Activated CD4-positive, CD25-positive, alpha-beta regulatory T cell treated with anti-CD3 and anti-CD28 coated beads, Interleukin-2, amount 50 U/mL, for 24 hours (primary cell): ENCODE measurements around the gene SLC51B.
"Not testable (repeated sequence)": the region's sequence is repeated elsewhere in the genome, so short reads cannot be mapped to it uniquely, and the experiment has no call there.

Experiments used
- ATAC-seq, 2 donors: fragments of 150-1000 bp; cut with Tn5 transposase; one replicate each; pipeline ENCODE4 v1.10.0; 2021; ENCODE audit warnings: mild to moderate bottlenecking in 1 of 2, moderate library complexity in 1 of 2

The SLC51B gene

DNA sequence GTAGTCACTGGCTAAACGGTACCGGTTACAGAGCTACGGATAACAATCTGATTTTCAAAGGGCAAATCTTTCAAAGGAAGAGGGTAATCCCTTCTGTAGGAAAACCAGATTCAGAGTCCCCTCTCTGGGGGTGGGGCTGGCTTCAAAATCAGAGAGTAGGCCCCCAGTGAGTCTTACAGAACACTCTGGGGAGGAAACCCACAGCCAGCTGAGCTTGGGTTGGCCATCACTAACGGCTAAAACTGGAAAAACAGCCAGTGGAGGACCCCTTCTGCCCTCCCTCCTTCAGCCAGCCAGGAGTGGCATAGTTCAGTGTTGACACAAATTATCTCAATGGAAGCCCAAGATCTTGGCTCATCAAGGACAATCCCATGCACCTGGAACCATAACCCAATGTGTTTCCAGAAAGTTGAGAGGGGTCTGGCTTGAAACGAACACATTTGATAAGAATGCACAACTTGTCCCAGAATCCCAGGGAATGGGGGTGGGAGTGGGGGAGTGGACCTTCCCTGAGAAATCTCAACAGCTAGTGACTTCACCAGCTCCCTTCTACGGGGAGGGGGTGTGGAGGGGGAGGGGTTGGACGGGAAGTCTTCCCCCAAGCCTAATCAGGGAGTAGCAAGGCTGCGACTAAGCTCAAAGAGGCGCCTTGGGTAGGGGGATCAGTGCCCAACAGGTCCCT, 21.6 kb downstream of the SLC51B start:
- no peak for ATAC-seq

DNA sequence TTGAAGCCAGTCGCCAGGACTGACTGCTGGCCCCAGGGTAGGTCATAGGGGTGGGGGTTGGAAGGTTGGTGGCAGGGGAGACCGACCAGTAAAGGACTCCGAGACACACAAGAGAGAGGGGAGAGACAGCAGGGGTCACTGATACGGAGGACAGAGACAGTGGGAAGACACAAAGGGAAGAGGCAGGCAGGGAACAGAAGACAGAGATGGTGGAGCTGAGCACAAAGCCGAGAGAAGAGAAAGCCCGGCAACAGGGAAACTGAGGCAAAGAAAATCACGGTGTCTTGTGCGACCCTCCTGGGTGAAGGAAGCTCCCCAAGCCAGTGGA, 22.1 kb downstream of the SLC51B start:
- no peak for ATAC-seq

DNA sequence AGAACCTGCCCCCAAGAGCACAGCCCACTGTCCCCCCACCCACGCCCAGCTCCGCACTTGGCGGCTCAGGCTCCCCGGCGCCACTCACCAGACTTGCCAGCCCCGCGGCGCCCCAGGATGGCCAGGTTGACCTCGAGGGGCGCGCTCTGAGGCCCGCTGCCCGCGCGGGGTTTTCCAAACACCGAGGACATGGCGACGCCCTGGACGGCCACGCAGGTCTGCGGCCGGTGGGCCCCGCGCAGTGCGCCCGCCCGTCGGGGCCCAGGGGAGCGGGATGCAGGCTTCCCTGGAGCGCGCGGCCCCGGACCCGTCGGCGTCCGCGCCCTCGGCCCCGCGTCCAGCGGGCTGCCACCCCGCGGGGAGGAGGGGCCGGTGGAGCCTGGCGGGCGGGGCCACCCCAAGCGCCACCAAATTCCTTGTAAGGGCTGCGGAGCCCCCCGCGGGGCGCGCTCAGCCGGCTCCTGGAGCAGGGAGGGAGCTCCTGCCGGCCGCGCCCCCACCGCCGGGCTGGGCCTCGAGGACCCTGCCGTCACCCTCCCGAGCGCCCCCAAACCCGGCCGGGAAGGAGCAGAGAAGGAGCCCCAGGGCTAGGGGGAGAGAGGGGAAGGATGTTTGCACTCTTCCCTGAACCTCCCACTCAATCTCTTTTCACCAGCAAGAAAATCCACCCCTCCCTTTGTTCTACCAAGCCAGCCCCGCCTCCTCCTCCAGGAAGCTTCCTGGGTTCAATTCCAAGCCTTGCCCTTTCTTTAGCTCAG, 22.6 kb downstream of the SLC51B start, which contains the start of gene RASL12:
RASL12 (minus strand) TSS at position 347 of the 758 bp plus-strand sequence; CDS start at position 191, 156 bp downstream.
- no peak for ATAC-seq

DNA sequence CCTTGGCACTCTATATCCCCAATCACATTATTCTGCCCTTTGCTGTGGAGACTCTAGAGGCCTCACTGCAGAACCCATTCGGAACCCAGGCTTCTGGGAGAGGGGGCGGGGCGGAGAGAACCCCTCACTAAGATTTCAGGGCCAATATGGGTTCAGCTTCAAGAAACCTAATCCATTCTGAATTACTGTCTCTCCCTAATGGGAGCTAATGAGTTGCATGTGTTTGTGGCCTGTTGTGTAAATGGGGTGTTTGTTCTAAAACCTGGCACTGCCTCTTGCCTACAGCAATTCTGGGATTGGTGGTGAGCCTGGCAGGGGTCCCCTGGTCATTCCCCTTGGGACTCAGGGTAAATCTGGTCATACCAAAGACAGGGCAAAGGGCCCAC, 23.2 kb downstream of the SLC51B start:
- ATAC-seq = no peak

DNA sequence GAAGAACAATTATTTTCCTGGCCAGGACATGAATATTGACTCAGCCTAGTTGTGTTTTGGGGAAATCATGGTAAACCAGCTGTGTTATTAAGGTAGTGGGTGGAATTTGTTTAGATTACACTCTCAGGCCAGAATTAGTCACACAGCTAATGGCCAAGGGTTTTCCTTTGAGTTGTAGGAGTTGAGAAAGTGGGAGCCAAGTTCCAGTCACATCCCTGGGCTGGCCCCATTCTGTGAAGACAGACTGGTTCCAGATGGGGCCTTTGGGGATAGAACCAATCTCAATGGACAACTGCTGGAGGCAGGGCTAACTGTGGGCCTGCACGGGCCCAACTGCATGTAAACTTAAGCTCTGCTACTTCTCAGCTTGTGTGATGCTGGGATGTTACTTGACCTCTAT, 24.0 kb downstream of the SLC51B start:
- ATAC-seq = no peak

DNA sequence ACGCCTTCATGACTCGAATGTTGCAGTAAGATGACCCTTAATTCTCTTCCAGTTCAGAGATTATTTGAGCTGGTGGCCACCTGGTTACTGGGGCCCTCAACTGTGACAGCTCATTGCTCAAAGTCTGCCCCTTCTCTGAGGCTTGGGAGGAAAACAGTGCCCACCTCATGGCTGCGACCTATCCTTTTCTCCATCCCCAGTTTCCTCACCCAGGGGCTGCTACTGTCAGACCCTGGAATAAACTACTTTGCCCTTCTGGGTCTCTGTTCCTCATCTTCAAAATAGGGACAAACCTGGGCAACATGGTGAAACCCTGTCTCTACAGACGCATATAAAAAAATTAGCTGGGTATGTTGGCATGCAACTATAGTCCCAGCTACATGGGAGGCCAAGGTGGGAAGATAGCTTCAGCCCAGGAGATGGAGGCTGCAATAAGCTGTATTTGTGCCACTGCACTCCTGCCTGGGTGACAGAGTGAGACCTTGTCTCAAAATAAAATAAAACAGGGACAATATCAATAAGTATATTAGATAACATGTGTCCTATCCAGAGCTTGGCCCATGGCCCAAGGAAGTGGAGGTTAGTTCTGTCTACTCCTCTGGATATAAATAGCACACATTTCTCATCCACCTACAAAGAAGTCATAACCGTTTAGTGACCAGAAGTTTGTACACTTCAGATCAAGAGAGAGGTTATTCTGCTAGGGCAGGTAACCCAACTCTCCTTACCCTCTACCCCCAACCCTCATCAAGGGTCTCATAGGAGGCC, 24.8 kb downstream of the SLC51B start:
- ATAC-seq = no peak

DNA sequence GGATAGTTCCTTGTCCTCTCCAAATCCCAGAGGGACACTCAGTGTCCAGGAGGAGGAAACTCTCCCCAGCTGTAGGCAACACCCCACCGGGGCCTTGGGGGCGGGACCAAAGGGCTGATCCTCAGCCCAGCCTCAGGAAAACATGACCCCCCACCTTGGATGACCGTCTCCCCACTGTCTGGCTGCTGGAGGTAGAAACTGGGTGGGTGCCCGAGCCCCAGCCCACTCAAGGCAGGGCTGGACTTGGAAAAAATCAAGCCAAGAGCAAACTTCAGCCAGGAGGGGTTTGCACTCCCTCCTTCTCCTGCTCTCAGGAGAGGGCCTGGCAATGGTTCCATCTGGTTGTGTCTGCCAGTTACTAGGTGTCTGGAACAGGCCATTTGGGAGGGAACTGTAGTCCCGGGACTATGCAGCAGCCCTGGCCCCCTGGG, 26.2 kb downstream of the SLC51B start:
- ATAC-seq = no peak

DNA sequence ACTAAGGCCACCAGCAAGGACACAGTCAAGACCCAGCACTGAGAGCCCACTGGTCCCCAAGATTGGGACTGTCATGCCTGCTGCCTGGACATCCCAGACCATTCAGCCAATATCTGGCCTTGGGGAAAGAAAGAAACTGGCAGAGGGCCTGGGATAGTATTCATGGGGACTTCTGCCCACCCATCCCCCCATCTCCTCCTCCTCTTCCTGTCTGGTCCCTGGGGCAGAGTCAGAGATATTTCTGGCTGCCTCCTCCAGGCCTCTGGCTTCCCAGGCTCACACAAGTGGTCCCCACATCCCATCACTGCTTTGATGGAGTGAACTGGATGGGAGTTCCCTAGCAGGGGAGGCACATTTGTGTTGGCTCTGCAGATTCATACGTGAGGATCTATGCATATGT, 26.8 kb downstream of the SLC51B start:
- ATAC-seq = no peak

DNA sequence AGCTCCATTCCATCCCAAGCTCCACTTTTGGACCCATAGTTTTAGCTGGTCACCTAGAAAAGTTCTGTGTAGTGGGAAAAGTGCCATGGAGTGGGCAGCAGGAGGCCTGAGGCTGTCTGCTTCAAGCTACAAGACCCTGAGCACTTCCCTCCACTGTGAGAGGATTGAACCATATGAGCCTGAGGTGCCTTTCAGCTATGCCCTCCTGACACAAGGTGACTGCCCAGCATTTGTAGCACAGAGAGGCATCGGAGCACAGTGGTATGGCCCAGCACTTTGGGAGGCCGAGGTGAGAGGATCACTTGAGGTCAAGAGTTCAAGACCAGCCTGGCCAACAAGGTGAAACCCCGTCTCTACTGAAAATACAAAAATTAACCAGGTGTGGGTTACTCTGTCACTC, 27.4 kb downstream of the SLC51B start:
- no peak for ATAC-seq

DNA sequence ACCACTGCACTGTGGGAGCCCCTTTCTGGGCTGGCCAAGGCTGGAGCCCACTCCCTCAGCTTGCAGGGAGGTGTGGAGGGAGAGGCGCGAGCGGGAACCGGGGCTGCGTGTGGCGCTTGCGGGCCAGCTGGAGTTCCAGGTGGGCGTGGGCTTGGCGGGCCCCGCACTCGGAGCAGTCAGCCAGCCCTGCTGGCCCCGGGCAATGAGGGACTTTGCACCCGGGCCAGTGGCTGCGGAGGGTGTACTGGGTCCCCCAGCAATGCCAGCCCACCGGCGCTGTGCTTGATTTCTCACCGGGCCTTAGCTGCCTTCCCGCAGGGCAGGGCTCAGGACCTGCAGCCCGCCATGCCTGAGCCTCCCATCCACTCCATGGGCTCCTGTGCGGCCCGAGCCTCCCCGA, 29.8 kb downstream of the SLC51B start:
- not testable (repeated sequence) for ATAC-seq

DNA sequence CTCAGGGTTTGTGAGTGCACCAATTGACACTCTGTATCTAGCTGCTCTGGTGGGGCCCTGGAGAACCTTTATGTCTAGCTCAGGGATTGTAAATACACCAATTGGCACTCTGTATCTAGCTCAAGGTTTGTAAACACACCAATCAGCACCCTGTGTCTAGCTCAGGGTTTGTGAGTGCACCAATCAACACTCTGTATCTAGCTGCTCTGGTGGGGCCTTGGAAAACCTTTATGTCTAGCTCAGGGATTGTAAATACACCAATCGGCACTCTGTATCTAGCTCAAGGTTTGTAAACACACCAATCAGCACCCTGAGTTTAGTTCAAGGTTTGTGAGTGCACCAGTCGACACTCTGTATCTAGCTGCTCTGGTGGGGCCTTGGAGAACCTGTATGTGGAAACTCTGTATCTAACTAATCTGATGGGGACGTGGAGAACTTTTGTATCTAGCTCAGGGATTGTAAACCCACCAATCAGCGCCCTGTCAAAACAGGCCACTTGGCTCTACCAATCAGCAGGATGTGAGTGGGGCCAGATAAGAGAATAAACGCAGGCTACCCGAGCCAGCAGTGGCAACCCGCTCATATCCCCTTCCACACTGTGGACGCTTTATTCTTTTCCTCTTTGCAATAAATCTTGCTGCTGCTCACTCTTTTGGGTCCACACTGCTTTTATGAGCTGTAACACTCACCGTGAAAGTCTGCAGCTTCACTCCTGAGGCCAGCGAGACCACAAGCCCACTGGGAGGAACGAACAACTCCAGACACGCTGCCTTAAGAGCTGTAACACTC, 30.6 kb downstream of the SLC51B start:
- ATAC-seq = not testable (repeated sequence)

DNA sequence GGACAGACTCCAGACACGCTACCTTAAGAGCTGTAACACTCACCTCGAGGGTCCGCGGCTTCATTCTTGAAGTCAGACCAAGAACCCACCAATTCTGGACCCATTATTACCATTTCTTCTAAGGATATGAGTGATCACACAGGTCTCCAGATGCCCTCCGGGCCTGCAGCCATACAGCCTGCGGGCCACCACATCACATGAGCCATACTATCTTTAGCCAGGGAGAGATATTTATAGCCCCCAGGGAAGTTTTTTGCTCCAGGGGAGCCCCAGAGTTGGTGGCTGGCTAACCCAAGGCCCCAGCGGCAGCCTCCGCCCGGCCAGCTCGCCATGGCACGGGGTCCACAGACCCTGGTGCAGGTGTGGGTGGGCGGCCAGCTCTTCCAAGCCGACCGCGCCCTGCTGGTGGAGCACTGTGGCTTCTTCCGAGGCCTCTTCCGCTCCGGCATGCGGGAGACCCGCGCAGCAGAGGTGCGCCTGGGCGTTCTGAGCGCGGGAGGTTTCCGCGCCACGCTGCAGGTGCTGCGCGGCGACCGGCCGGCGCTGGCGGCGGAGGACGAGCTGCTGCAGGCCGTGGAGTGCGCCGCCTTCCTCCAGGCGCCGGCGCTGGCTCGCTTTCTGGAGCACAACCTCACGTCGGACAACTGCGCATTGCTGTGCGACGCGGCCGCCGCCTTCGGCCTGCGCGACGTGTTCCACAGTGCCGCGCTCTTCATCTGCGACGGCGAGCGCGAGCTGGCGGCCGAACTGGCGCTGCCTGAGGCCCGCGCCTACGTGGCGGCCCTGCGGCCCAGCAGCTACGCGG, 31.5 kb downstream of the SLC51B start, which contains the start of gene KBTBD13:
KBTBD13 (plus strand) TSS at position 261 of the 805 bp plus-strand sequence; CDS start at position 331, 70 bp downstream.
- no peak for ATAC-seq

DNA sequence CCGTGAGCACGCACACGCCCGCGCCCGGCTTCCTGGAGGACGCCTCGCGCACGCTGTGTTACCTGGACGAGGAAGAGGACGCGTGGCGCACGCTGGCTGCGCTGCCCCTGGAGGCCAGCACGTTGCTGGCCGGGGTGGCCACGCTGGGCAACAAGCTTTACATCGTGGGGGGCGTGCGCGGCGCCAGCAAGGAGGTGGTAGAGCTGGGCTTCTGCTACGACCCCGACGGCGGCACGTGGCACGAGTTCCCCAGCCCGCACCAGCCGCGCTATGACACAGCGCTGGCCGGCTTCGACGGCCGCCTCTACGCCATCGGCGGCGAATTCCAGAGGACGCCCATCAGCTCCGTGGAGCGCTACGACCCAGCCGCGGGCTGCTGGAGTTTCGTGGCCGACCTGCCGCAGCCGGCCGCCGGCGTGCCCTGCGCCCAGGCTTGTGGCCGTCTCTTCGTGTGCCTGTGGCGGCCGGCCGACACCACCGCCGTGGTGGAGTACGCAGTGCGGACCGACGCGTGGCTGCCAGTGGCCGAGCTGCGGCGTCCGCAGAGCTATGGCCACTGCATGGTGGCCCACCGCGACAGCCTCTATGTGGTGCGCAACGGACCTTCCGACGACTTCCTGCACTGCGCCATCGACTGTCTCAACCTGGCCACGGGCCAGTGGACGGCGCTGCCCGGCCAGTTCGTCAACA, 32.2 kb downstream of the SLC51B start:
- no peak for ATAC-seq

DNA sequence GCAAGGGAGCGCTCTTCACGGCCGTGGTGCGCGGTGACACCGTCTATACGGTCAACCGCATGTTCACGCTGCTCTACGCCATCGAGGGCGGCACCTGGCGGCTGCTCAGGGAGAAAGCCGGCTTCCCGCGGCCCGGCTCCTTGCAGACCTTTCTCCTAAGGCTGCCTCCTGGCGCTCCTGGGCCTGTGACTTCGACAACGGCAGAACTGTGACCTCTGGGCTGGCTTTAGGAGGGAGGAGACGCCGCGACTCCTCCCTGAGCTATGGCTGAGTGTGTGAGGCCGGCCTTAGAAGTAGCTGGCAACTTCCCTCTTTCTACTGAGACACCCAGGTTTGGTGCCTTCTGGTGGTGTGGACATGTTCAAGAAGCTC, 32.8 kb downstream of the SLC51B start:
- ATAC-seq = peak; percentile 44 to 71

DNA sequence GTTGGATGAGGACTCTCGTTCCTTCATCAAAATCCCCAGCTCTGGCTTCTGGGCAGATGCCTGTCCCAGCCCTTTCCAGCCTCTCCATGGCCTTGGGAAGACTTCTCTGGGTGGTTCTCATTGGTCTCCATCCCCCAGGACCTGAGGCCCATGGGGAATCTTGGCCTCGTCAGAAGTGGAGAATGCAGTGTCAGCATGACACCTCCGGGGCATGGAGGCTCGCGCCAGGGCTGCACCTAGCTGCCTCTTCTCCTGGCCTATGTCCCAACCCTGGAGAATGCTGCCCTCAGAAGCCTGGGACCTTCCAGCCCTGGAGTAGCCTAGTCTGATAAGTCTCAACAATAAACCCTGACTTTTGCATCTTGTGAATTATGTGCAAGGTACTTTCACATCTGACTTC, 34.4 kb downstream of the SLC51B start:
- no peak for ATAC-seq

DNA sequence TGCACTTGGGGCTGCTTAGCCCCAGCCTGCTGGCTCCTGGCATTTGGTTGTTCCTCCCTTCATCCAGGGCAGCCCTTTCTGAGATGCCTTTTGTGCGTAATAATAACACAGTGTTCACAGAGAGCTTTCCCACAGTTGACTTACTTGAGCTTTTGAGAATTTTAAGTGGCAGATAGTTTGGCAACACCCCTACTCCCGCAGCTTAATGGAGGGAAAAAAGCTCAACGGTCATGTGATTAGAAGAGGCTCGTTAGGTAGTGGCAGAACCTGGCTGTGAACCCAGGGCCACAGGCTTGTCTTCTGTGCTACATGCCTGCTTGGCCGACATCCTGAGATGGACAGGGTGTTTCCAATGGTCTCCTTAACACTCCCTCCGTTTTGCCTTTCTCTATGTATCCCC, 36.1 kb downstream of the SLC51B start:
- no peak for ATAC-seq

DNA sequence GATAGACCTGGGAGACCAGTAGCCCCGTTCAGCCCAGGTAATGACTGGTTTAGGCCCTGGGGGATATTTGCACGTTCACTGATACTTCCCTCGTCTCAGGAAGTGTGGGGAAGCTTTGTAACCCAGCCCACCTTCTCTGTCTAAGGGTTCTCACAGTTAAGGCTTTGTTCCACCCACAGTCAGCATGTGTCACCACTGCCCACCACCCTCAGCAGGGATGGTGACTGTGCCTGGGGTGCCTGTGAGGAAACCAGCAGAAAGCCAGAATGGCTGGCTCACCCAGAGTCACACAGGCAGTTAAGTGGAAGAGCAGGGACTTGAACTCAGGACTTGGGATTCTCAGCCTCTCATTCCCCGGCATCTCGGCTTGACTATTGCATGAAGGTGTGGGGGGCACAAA, 36.6 kb downstream of the SLC51B start:
- no peak for ATAC-seq

DNA sequence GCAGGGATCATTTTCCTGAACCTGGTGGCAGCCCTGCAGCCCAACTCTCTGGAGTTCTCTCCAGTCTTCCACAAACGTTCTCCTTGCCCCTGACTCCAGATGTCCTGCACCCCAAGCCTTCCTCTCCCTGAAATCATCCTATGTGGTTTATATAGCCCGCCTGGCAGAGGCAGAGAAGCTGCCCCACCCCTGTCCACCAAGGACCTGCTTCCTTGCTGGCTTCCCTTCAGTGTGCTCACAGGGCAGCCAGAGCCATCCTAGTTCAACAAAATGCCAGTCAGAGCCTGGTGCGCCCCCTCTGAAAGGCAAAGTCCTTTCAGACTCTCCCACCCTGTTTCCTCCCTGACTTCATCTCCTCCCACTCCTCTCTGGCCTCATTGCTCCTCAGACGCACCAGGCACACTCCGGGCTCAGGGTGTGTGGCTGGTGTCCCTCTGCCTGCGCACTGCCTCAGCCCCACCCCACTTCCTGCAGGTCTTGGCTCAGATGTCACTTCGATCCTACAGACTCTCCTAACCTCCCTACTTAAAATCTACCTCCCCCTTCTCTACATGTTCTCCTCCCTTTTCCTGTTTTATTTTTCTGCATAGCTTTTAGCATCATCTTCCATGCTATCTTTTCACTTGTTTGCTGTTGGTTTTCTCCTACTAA, 37.2 kb downstream of the SLC51B start:
- peak in 1 of 2 donors; percentile 31 for ATAC-seq

DNA sequence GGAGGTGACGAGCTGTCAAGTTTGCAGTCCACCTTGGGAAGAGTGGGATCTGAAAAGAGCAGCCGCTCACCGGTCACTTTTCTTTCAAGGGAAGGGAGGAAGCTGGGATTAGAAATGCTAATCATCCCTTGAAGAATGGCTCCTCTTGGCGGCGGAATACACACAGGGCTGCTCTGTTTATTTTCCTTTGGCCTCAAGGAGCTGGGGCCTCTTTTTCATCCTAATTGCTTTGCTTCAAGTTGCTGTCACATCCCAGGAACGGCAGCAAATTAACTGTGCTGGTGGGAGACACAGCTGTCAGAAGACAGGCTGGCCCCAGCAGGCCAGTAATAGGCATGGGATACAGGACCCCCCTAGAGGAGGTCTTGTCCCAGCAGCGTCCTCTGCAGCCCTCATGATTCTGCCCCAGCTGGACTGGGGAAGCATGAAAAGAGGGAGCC, 38.1 kb downstream of the SLC51B start:
- no peak for ATAC-seq

DNA sequence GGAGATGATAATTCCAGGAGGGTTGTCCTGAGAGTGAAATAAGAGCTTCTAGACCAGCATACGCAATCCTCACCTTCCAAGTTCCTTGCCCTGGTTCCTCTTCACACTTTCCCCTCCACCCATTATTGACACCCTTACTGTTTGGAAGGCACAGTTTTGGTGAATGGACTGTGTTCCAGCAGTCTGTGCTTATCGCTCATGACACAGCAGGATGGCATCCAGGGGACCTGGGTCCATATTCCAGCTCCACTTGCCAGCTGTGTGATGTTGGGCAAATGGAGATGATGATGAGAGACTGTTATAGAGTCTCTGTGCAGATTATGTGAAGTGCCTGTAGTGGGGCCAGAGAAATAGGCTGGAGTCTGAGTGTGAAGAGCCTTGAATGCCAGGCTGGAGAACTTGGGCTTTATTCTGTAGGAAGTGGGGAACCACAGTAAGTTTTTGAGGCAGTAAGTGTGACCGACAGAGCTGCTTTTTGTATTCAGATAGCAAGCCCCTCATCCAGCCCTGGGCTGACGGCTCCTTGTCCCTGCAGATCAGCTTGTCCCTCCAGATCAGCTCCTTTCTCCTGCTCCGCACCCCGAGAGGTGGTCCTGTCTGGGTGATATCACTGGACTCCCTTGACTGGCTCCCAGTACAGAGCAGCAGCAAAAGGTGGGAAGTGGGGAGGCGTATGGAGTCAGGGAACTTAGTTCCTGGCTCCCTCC, 39.5 kb downstream of the SLC51B start:
- no peak for ATAC-seq
